Measurements from ENCODE around the gene MS4A6E.
"Not testable (repeated sequence)": the region's sequence is repeated elsewhere in the genome, so short reads cannot be mapped to it uniquely, and the experiment has no call there.

Gene MS4A6E, protein sequence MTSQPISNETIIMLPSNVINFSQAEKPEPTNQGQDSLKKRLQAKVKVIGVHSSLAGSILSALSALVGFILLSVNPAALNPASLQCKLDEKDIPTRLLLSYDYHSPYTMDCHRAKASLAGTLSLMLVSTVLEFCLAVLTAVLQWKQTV

DNA sequence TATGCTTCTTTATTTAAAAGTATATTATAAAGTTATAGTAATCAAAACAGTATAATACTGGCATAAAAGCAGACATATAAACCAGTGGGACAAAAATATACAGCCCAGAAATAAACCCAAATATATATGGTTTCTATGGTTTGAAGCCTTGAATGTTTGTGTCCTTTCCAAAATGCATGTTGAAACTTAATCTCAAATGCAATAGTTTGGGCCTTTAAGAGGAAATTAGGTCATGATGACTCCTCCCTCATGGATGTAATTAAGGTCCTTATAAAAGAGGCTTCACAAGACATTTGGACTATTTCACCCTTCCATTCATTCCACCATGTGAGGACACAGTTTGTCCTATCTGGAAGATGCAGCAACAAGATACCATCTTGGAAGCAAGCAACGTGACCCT lies at the start of gene MS4A6E:
Gene MS4A6E (plus strand): TSS at position 301 of the 400 bp plus-strand sequence. CDS start 7,641 bp downstream, outside the sequence.
- DNase-seq: no peak

DNA sequence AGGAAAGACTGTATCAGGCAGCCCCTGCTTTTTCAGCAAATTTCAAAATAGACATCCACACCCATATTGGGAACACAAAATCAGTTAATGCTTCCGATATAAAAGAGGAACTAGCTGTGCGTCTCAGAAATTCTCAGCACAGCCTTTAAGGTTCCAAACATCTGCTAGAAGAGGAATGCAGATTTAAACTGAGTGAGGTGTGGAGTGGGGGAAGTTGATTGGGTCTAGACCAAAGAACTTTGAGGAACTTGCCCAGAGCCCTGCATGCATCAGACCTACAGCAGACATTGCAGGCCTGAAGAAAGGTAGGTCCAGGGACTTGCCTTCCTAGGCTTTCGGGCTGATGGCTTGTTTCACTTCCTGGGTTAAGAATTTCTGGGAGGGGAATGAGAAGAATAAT lies 46.6 kb upstream of the MS4A6E start, which contains the start of gene MS4A4A:
Gene MS4A4A (plus strand): TSS at position 255 of the 400 bp plus-strand sequence. CDS start 10 bp downstream, at position 265.
- DNase-seq: peak; percentile 54

DNA sequence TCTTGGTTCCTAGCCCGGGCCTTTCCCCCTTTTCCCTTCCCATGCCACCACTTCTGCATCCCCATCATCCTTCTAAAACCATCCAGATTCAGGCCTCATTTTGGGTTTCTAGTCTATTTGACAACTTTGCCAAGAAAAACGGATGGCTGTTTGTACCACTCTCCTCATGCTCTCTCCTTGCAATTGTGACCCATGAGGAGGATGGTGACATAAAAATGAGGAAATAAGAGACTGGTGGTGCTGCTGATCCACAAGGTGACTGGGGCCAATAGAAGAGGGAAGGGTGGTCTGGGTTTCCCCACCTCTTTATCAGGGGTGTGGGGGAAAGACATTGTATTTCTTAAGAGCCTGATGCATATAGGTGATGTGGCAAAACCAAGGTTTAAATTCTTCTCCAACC lies 45.6 kb upstream of the MS4A6E start:
- no peak for DNase-seq

DNA sequence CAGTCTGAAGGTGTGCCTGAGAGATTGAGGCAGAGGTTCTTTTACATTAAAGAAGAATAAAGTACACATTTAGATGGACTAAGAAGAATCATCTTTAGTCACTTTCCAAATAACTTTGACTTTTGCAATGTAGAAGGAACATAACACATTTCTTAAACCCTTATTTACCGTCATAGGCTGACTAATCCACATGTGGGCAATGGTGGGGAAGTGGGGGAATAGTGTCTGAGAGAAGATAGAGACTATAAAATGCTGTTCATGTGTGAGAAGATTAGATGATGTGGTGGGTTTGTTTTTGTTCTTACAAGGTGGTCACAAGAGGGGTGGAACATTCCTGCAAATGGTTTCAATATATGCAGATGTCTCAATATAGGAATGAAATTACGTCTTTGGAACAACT lies 44.8 kb upstream of the MS4A6E start:
- no peak for DNase-seq

DNA sequence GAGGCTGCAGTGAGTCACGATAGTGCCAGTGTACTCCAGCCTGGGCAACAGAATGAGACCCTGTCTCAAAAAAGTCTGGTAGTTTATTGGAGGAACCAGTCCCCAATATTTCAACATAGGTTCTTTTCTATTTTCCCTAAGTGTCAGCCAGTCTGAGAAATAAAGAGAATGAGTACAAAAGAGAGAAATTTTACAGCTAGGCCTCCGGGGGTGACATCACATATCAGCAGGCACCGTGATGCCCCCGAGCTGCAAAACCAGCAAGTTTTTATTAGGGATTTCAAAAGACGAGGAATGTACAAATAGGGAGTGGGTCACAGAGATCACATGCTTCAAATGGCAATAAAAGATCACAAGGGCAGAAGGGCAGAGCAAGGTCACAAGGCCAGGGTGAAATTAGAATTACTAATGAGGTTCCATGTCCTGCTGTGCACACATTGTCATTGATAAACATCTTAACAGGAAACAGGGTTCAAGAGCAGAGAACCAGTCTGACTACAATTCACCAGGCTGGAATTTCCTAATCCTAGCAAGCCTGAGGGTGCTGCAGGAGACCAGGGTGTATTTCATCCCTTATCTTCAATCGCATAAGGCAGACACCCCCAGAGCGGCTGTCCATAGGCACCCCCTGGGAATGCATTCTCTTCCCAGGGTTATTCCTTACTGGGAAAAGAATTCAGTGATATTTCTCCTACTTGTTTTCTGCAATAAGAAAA lies 41.5 kb upstream of the MS4A6E start:
- DNase-seq: not testable (repeated sequence)

DNA sequence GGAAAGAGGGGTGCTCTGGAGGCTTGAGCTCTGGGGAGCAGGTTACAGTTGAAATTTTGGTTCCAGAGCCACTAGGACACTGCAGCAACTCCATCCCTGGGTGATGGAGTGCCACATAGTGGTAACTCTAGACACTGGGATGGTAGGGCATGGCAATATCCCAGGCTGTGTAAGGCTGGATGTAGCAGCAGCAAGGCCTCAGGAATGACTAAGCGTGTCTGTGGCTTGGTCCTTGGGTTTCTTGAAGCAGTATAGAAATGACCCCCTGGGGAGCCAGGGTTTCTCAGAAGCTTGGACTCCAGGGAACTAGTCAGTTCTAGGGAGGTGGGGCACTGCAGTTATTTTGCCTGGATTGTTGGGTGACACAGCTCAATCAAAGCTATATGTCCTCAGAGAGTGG lies 38.5 kb upstream of the MS4A6E start:
- no peak for DNase-seq

DNA sequence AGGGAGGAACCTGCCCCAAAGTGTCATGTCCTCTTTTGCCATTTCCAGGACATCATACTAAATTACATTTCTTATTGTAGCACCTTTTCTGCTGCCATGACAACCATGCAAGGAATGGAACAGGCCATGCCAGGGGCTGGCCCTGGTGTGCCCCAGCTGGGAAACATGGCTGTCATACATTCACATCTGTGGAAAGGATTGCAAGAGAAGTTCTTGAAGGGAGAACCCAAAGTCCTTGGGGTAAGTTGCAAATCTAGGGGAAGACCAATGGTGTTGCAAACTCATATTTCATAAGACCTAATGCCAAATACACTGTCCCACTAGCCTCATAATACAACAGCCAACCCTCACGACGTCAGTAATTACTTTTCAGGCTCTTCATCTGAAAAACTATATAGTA lies 34.9 kb upstream of the MS4A6E start:
- no peak for DNase-seq

DNA sequence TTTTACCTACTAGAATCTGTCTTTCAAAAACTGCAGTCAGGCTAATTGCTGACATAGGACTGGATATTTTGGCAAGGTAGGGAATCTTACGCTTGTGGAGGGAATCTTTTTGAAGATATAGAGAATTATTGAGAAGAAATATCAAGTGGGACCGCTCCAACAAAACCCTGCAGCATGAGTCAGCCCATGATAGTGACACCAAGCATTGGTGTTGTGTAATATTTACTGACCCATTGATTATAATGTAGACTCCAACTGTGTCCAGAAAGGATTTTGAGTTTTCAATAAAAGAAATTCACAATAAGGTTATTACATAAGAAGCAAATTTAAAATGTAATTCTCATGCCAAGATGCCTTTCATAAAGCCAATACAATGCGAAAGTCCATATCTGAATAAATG lies 25.9 kb upstream of the MS4A6E start:
- DNase-seq: no peak

DNA sequence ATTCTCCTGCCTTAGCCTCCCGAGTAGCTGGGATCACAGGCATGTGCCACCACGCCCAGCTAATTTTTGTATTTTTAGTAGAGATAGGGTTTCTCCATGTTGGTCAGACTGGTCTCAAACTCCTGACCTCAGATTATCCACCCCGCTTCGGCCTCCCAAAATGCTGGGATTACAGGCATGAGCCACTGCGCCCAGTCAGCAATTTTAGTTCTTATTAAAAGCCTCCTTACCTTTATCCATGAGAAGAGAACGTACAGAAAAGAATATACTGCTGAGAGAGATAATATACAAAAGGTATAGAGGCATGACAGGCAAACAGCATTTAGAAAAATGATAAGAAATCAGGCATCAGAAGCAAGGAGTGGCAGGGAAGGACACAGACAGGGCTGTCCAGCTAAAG lies 25.2 kb upstream of the MS4A6E start:
- DNase-seq: not testable (repeated sequence)

DNA sequence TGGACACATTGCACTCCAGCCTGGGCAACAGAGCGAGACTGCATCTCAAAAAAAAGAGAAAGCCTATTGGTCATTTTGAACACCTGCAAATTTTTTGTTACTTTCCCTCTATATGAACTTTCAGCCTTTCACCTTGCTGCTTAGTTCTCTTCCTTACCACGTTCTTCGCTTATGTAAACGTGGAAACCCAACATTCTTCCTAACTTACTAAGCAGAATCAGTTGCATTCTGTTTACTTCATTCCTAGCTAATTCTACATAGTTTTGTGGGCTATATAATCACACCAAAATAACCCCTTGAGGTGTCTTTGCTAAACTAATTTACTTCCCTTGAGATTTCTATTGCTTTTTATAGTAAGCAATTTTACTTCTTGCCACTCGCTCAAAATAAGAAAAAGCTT lies 23.4 kb upstream of the MS4A6E start:
- DNase-seq: no peak

DNA sequence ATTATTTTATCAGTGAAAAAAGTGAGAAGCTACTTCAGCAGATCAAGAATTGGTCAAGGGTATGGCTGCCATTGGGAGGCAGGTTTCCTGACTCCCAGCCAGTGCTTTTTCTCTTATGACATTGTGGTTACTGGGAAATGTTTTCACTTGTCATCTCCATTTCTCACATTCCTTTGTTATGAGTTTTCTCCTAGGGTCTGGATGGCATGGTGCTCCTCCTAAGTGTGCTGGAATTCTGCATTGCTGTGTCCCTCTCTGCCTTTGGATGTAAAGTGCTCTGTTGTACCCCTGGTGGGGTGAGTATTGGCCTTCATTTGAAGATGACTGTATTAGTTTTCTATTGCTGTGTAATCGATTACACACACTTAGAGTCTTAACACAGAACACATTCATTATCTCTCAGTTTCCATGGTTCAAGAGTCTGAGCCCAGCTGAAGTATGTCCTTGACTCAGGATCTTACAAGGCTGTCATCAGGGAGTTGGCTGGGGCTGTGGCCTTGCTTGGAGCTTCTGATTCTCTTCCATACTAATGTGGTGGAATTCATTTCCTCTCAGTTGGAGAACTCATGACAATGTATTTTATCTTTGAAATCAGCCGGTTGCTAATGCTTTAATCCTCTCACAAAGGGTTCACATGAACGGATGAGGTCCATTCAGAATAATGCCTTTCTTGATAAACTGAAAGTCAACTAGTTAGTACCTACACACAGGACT lies 21.0 kb upstream of the MS4A6E start:
- DNase-seq: no peak

DNA sequence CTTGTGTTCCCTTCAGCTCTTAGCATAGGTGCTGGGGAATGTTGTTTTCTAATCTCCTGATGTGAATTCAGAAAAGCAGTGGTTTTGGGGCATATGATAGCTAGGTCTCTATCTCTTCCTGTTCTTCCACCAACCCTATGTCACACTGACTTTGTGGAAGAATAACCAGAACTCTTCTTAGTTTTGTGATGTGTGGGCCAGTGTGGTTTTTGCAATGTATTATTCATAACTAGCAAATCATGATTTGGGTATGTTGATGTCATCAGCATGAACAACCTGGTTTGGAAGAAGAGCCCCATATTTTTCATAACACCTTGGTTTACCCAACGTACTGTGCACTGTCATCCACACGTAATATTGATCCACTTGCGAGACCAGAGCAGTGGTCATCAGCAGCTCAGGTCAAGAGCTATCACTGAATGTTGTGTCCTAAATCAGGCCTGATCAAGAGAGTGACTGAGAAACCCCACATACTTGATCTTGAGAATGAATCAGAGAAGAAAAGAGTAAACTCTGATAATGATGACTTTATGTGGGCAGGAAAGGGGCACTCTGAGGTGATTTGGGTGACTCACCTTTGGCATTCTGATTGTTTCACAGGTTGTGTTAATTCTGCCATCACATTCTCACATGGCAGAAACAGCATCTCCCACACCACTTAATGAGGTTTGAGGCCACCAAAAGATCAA lies 19.4 kb upstream of the MS4A6E start:
- DNase-seq: no peak

DNA sequence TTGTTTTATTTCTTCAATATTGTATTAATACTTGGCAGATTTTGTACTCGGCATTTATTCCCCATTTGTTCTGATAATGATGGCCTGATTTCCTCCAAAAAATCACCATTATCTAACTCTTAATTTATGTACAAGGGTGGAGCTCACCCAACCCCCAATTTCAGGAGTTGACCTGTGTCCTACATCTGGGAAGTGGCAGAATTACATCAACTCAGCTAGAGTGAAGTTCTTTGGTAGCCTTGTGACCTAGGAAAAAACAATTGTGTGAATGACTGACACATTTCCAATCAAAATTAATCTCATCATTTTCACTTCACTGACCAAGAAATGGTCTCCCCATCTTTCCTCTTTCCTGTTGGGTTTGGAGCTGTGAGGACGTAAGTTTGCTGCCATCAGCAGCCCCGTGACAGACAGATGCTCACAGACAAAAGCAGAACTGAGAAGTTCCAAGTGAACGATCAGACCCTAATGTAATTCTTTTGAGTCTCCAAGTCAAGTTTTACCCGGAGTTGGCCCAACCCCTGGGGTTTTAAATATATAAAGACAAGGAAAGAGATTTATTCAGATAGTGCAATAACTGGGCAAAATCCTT lies 16.6 kb upstream of the MS4A6E start:
- DNase-seq: peak; percentile 40

DNA sequence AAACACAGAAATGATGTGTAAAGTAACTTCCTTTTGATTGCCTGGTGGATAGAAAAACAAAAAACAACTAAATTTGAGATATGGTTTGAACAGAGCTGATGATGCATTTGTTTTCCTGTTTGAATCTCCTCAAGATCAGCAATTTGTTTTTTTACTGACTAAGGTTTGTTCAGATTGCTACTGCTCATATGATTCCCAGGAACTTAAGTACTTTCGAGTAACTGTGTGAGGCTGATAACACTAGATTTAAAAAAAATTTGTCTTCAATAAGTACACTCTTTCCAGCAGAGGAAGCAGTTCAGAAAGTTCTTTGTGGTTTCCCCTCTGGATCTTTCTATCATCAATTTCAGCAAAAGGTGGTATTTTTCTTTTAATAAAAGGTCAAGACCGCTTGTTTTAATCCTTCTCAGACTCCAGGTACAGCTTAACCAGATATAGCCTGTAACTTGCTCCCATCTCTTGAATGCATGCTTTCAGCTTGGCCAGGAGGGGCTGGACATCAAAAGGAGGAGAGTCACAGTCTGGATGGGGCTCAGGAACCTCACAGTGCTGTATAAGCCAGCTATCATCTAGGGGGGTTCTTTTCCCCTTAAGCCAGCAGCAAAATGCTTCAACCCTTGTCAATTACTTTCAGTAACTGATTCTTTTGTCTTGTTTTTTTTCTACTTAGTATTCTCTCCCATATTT lies 12.3 kb upstream of the MS4A6E start:
- no peak for DNase-seq

DNA sequence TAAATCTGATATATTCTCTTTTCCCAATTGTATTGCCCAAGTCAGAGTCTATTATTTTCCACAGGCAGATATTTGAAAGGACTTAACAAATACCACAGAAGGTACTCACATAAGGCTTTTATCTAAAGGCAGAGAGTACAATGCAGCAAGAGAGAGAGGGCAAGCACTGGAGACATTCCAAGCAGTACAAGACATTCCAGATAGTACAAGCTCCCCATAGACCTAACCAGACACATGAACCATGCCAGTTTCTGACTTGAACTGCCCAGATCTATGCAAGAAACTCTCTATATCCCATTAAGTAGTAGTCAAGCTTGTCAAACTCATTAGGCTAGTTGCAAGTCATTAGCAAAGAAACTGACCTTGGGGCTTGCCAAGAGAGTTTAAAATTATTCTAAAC lies 11.2 kb upstream of the MS4A6E start:
- no peak for DNase-seq

DNA sequence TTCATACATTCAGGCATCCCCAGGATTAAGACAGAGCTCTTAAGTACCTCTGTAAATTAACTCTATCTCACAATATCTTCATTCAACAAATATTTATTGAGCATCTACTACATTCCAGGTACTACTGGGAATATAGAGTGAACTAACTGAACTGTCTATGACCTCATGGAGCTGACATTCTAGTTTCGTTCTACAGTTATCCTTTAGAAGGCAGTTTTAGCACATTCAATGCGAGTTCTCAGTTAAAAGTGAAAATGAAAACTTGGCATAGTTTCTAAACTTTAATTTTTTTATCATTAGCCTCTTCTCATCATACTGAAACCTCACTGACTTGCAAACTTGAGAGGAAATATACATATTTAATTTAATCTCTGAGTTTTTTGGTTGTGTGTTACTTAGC lies 10.7 kb upstream of the MS4A6E start:
- DNase-seq: no peak

DNA sequence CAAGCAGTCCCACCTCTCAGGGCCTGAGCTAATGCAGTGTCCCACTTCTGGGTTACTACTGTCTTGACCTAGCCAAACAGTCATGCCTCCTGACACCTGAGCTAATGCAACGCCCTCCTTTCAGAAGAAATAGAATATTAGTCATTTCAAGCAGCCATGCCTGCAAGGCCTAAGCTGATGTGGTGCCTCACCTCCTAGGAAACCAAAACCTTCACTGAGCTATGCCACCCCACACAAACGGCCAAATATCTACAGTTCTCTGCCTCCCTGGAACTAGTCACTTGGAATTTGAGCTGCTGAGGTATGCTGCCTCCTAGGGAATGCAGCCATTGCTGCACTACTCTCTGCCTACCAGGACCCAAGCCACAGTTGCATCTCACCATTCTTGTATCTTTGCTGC lies 8.3 kb upstream of the MS4A6E start:
- DNase-seq: no peak

DNA sequence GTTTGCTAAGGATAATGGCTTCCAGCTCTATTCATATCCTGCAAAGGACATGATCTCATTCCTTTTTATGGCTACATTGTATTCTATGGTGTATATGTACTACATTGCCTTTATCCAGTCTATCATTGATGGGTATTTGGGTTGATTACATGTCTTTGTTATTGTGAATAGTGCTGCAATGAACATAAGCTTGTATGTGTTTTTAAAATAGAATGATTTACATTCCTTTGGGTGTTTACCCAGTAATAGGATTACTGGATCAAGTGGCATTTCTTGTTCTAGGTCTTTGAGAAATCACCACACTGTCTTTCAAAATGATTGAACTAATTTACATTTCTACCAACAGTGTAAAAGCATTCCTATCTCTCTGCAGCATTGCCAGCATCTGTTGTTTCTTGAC lies 6.0 kb upstream of the MS4A6E start:
- no peak for DNase-seq

DNA sequence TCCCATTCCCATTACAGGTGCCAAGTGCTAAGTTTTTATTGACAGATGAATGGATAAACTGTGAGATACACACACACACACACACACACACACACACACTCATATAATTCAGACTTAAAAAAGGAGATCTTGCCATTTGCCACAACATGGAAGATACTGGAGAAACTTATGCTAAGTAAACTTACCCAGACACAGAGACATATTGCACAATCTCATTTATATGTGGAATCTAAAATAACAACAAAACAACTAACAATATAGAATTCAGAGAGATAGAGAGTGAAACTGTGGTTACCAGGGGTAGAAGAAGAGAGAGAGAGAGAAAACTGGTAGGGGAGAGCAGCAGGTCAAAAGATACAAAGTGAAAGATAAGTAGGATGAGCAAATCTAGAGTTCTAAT lies 1.4 kb downstream of the MS4A6E start:
- no peak for DNase-seq

DNA sequence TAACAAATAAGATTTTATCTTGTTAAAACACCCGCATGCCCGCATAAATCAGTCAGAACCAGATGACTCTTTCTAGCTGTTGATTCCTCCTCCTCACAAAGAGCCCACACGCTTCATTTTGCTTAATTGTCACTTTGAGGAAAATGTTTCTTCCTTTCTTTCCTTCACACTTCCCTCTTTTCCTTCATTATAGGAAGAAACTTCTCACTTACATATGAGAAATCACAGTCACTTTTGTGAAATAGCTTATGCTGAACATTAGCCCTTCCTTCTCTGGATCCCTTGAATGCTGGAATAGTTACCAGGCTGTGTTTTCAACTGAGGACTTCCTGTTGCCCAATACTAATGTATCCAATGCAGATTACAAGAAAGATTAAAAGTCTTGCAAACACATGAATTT lies 5.8 kb downstream of the MS4A6E start:
- no peak for DNase-seq

DNA sequence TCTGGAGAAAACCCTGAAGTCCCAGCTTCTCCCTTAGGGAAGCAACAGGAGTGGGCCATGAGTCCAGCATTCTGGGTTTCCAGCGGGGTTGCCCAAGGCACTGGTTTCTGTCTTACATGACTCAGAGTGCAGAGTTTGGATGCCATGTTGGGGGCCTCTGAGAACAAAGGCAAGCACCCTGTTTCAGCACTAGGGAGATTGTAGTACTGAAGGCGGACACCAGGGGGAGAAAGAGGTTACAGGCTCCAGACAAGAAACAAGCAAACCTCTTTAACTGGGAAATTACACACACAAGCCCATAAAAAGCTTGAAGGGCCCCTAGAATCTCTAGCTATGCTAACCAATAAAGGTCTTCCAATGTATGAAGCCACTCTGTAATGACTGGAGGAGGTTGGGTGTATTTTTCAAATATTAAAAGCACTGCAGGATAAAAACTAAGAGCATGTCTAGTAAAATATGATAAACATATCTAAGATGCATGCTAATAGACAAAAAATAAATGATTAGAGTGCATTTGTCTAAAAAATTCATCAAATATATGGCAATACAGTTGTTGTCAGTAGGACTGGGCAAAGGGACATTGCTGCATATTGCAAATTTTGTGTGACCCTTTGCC lies 7.1 kb downstream of the MS4A6E start:
- peak; percentile 52 for DNase-seq

DNA sequence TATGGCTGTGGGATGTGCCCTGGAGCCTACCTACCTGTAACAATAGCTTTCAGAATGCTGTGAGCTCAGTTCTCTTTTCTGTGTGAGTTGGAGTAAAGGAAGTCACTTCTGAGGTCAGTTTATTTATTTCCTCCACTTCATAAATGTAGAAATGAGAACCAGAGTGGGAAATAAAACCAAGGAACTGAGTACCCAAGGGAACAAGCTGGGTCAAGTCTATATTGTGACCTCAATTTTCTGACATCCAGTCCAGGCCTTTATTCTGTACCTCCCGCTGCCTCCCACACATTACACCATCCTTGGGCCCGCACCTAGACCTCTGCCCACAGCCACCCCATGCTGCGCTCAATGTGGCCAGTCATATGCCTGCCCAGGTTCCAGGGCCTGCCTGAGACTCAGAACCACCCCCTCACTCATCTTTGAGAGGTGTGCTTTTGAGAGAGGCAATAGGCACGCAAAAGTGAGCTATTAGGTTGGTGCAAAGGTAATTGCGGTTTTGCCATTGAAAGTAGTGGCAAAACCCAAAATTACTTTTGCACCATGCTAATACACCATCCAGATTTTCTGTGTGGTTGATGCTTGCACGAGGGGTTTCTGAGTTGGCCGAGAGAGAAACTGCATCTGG lies 9.8 kb downstream of the MS4A6E start:
- no peak for DNase-seq

All from RPMI8226 (cell line).